NCI-H1105 (cell line): Measurements from ENCODE around the gene GLI2.

Source experiments
- DNase-seq: peaks from one replicate; lab custom pipeline; 2025; lab: John Stamatoyannopoulos, UW

GLI2 gene

GRCh38 chr2:120759543-120760331 lies 24.1 kb downstream of the GLI2 start:
- DNase-seq: no peak

- no peak for DNase-seq
Observed at GRCh38 chr2:120760446-120761135, 24.9 kb downstream of the GLI2 start.

GRCh38 chr2:120761164-120761861 lies 25.6 kb downstream of the GLI2 start:
- no peak for DNase-seq

GRCh38 chr2:120761911-120762310 lies 26.2 kb downstream of the GLI2 start:
- no peak for DNase-seq

- DNase-seq: no peak
Observed at GRCh38 chr2:120762341-120763061, 26.8 kb downstream of the GLI2 start.

GRCh38 chr2:120763508-120763907 lies 27.8 kb downstream of the GLI2 start:
- no peak for DNase-seq

GRCh38 chr2:120763931-120764330 lies 28.3 kb downstream of the GLI2 start:
- DNase-seq: no peak

GRCh38 chr2:120764492-120764891 lies 28.8 kb downstream of the GLI2 start:
- no peak for DNase-seq

GRCh38 chr2:120764991-120765677 lies 29.5 kb downstream of the GLI2 start:
- no peak for DNase-seq

GRCh38 chr2:120765678-120766469 lies 30.2 kb downstream of the GLI2 start:
- DNase-seq: no peak

- DNase-seq: no peak
Observed at GRCh38 chr2:120766470-120767351, 31.0 kb downstream of the GLI2 start.

- no peak for DNase-seq
Observed at GRCh38 chr2:120767486-120768005, 31.9 kb downstream of the GLI2 start.

- no peak for DNase-seq
Observed at GRCh38 chr2:120768112-120769048, 32.7 kb downstream of the GLI2 start.

GRCh38 chr2:120769076-120769786 lies 33.6 kb downstream of the GLI2 start:
- no peak for DNase-seq

GRCh38 chr2:120769787-120770120 lies 34.1 kb downstream of the GLI2 start:
- no peak for DNase-seq

GRCh38 chr2:120770176-120770575 lies 34.5 kb downstream of the GLI2 start:
- no peak for DNase-seq

GRCh38 chr2:120770641-120771040 lies 35.0 kb downstream of the GLI2 start:
- no peak for DNase-seq
